ENCODE results near the gene SGPP2. TPM values are rescaled to one million over a fixed set of nuclear protein-coding genes. Genes with fewer than 3 reads are reported as not detected.

Gene SGPP2
- total and polyA plus RNA-seq, 5 donors: 1.8 to 12.8 (median 4.7) TPM

DNA sequence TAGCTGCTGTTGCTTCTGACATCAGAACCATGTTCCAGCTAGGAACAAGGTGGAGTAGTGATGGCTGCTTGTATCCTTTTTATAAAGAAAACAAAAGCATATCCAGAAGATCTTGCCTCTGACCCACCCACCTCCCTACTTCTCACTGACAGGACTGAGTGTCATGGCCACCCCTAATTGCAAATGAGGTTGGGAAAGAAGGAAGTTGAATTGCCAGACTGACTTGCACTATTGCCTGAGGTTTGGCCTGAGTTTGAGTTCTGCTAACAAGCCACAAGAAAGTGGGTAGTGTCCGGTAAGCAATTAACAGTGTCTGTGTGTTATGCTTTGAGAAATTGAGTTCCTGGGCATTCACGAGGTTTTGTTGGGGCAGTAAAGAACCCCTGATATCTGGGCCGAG is 22.8 kb downstream of the SGPP2 start:
- WGBS: 79% methylated on average over 3 of the region's 3 CpGs
- Histone ChIP-seq H3K27me3 (ENCODE audit: control insufficient read depth, insufficient read depth) (no peaks in the 10 kb centered on the region), H3K4me1 (ENCODE audit: control insufficient read depth, insufficient read depth, low read length) (peaks cover 5% of the 10 kb centered on the region), H3K9me3 (ENCODE audit: control insufficient read depth, low read length) (no peaks in the 10 kb centered on the region), H3K27ac (ENCODE audit: low read length) (no peak overlapping the region), H3K4me3 (ENCODE audit: low read length) (no peak overlapping the region)
- DNase-seq: no peak
- intact Hi-C loops (cut with DNase I): no loop called here
- ATAC-seq: no peak

DNA sequence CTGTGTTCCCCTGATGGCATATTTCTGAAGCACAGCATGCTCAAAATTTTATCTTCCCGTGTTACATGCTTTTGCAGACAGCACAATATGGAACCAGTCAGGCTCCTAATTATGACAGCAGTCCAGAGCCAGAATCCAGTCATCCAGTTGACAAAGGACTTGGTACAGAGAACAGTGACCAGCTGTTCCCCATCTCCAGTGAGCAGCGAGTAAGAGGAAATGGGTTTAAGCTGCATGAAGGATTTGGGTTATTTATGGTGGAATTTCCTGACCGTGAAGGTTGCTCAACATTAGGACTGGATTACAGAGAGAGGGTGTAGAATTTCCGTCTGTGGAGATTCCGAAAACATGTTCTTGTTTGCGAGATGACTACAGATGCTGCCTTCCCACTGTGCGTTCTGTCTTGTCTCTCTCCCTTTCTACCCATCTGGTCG is 24.4 kb downstream of the SGPP2 start:
- 35% methylated on average over 8 of the region's 8 CpGs for WGBS
- peaks cover 5% of the 10 kb centered on the region for H3K4me1 ChIP-seq (ENCODE audit: control insufficient read depth, insufficient read depth, low read length)
- no peaks in the 10 kb centered on the region for H3K27me3 ChIP-seq (ENCODE audit: control insufficient read depth, insufficient read depth)
- DNase-seq (peak; percentile 39 to 57 (median 50)), ATAC-seq (peak; percentile 92 to 93)
- H3K9me3 ChIP-seq (ENCODE audit: control insufficient read depth, low read length): no peaks in the 10 kb centered on the region
- H3K4me3 ChIP-seq (ENCODE audit: low read length): no peak overlapping the region
- intact Hi-C loops (cut with DNase I): no loop called here
- no peak overlapping the region for H3K27ac ChIP-seq (ENCODE audit: low read length)

DNA sequence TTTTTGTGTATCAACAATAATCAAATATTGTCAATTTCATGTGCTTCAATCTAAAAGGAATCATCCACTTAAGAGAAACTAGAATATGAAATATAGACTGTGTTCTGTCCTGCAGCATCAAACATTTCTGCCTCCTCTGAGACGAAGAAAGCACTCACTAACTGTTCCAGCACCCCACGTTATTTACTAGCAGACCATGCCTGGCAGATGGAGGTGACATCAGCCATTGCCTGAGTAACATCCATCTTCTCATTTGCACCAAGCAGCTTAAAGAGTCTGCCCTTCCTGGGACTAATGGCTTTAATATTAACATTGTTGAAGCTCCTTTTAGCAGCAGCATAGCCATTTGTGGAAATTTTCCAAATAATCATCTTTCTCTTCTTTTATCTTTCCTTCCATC is 25.7 kb downstream of the SGPP2 start:
- H3K27ac ChIP-seq (ENCODE audit: low read length): no peak overlapping the region
- H3K4me3 ChIP-seq (ENCODE audit: low read length): no peak overlapping the region
- H3K4me1 ChIP-seq (ENCODE audit: control insufficient read depth, insufficient read depth, low read length): peaks cover 5% of the 10 kb centered on the region
- DNase-seq (no peak), ATAC-seq (no peak)
- intact Hi-C loops (cut with DNase I): no loop called here
- WGBS: 51% methylated on average over 2 of the region's 2 CpGs
- H3K27me3 ChIP-seq (ENCODE audit: control insufficient read depth, insufficient read depth): no peaks in the 10 kb centered on the region
- H3K9me3 ChIP-seq (ENCODE audit: control insufficient read depth, low read length): no peaks in the 10 kb centered on the region

DNA sequence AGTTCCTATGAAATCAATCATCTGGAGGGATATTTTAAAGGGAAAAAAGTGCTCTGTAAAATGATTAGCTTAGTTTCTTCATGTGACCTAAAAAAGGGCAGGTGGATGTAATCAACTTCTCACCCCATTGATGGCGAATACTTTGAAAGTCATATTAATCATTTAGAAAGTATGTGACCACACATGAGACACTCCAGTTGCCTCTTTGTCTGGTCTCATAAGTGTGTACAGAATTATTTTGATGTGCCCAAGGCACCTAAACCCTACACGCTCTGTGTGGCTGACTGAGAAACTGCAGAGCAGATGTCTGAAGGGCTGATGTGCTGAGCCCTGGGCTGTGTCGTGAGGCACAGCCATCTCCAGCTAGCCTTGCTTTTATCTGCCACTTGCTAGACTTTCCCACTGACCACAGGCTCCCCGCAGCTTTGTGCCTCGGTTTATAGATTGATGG is 26.9 kb downstream of the SGPP2 start:
- intact Hi-C loops (cut with DNase I): no loop called here
- WGBS: 68% methylated on average over 5 of the region's 5 CpGs
- H3K4me1 ChIP-seq (ENCODE audit: control insufficient read depth, insufficient read depth, low read length): peaks cover 5% of the 10 kb centered on the region
- H3K4me3 ChIP-seq (ENCODE audit: low read length): no peak overlapping the region
- H3K9me3 ChIP-seq (ENCODE audit: control insufficient read depth, low read length): no peaks in the 10 kb centered on the region
- H3K27ac ChIP-seq (ENCODE audit: low read length): no peak overlapping the region
- no peaks in the 10 kb centered on the region for H3K27me3 ChIP-seq (ENCODE audit: control insufficient read depth, insufficient read depth)
- DNase-seq (no peak), ATAC-seq (no peak)

DNA sequence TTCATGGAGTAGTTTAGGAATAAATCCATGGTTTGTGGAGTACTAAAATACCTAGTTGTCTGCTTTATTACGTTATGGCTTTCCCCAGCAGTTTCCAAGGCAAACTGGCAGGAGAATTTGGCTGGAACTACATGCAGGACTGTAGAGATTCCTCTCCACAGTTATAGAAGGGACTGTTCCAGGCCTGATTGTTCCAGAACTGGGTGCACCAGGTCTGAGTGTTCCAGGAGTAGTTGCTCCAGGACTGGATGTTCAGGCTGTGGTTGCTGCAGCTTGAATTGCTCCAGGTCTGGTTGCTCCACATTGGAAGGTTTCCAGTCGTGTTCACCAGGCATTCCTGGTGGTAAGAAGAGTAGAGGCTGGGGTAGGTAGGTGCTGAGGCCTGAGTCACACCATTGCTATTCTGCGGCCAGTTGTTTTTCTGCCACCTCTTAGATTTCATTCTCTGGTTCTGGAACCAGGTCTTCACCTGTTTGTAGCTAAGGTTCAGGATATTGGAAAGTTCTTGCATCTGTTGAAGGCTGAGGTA is 28.1 kb downstream of the SGPP2 start:
- ATAC-seq (no peak), DNase-seq (no peak)
- 63% methylated on average over 3 of the region's 3 CpGs for WGBS
- peak overlapping the region; percentile 27 for H3K27ac ChIP-seq (ENCODE audit: low read length)
- peaks cover 5% of the 10 kb centered on the region for H3K4me1 ChIP-seq (ENCODE audit: control insufficient read depth, insufficient read depth, low read length)
- no peak overlapping the region for H3K4me3 ChIP-seq (ENCODE audit: low read length)
- no peaks in the 10 kb centered on the region for H3K9me3 ChIP-seq (ENCODE audit: control insufficient read depth, low read length)
- intact Hi-C loops (cut with DNase I): no loop called here
- H3K27me3 ChIP-seq (ENCODE audit: control insufficient read depth, insufficient read depth): no peaks in the 10 kb centered on the region

DNA sequence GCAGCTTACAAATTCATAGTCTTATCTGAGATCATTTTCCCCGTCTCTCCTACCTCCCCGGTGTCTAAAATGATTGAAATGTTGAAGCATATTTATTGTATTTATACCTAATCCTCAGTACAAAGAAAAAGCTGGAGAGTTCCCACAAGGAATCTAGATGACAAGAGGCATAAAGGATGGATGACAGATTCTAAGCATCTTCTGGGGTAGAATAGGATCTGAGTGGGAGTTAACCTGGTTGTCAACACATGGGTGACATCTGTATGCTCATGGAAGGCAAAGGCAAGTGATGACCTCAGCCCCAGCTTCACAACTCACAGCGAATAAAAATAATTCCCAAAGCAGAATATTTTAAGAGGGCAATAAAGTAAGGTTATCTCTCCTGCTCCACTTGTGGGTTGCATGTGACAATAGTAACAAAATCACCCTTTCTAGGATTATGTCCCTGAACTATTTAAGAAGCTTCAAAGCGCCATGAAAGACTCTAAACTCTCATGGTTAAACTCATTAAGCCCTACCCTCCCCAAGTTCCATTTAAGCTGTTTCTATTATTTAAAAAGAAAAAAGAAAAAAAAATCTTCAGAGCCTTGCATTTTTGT is 32.2 kb downstream of the SGPP2 start:
- no peaks in the 10 kb centered on the region for H3K27me3 ChIP-seq (ENCODE audit: control insufficient read depth, insufficient read depth)
- no peaks in the 10 kb centered on the region for H3K9me3 ChIP-seq (ENCODE audit: control insufficient read depth, low read length)
- no peak overlapping the region for H3K27ac ChIP-seq (ENCODE audit: low read length)
- DNase-seq: no peak
- H3K4me1 ChIP-seq (ENCODE audit: control insufficient read depth, insufficient read depth, low read length): no peaks in the 10 kb centered on the region
- intact Hi-C loops (cut with DNase I): no loop called here
- 72% methylated on average over 4 of the region's 4 CpGs for WGBS
- no peak overlapping the region for H3K4me3 ChIP-seq (ENCODE audit: low read length)
- no peak for ATAC-seq

DNA sequence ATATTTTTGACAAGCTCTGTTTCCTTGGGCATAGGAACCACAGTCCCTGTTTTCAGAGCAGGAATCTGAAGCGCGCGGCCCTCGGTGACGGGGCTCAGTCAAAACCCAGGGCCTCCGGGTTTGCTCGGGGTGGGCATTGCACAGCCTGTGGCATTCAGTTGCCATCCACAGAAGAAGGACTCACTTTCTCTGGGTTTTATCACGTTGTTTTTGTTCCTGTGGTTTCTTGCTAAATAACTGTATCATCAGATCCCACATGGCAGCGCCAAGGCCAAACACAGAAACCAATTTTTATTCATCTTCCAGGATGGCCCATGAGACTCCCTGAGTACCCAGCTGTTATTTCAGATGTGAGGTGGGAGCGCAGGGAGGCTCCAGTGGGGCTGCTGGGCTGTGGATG is 35.6 kb downstream of the SGPP2 start:
- no peaks in the 10 kb centered on the region for H3K4me1 ChIP-seq (ENCODE audit: control insufficient read depth, insufficient read depth, low read length)
- H3K4me3 ChIP-seq (ENCODE audit: low read length): no peak overlapping the region
- H3K27ac ChIP-seq (ENCODE audit: low read length): no peak overlapping the region
- 89% methylated on average over 10 of the region's 10 CpGs for WGBS
- ATAC-seq (no peak), DNase-seq (no peak)
- H3K9me3 ChIP-seq (ENCODE audit: control insufficient read depth, low read length): no peaks in the 10 kb centered on the region
- intact Hi-C loops (cut with DNase I): no loop called here
- no peaks in the 10 kb centered on the region for H3K27me3 ChIP-seq (ENCODE audit: control insufficient read depth, insufficient read depth)

DNA sequence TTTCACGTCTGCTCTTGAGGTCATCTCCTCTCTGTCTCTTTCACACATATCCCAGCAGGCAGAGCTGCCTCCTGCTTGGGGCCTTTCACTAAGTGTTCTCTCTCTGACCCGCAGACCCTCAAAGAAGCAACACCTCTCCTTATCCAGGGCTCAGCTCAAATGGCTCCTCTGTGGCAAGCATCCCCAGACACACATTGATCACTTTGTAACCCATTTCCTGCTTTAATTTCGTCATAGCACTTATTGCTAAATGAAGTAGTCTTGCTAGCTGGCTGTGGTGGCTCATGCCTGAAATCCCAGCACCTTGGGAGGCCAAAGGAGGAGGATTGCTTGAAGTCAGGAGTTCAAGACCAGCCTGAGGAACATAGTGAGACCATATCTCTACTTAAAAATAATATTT is 41.4 kb downstream of the SGPP2 start:
- 60% methylated on average over 3 of the region's 3 CpGs for WGBS
- ATAC-seq (no peak), DNase-seq (no peak)
- intact Hi-C loops (cut with DNase I): no loop called here
- Histone ChIP-seq H3K9me3 (ENCODE audit: control insufficient read depth, low read length) (no peaks in the 10 kb centered on the region), H3K27ac (ENCODE audit: low read length) (no peak overlapping the region), H3K4me3 (ENCODE audit: low read length) (no peak overlapping the region), H3K4me1 (ENCODE audit: control insufficient read depth, insufficient read depth, low read length) (no peaks in the 10 kb centered on the region), H3K27me3 (ENCODE audit: control insufficient read depth, insufficient read depth) (no peaks in the 10 kb centered on the region)

DNA sequence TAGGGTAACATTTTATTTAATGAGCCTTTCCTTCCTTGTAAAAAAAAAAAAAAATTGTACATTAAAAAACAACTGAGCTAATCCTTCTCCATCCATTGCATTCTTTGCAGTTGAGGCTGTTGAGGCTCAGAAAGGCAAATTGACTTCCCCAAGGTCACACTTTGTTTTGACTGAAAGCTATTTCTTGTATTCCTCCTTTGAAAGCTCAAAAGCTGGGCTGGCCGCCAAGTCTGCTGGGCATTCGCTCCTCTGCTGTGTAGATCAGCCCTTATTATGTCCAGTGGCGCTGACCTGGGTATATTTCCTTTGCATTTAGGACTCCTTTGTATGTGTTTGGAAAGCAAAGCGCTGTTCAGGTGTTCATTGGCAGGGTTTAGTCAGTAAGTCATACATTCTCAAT is 44.0 kb downstream of the SGPP2 start:
- intact Hi-C loops (cut with DNase I): no loop called here
- no peak for ATAC-seq
- Histone ChIP-seq H3K27ac (ENCODE audit: low read length) (no peak overlapping the region), H3K27me3 (ENCODE audit: control insufficient read depth, insufficient read depth) (no peaks in the 10 kb centered on the region), H3K4me3 (ENCODE audit: low read length) (no peak overlapping the region), H3K9me3 (ENCODE audit: control insufficient read depth, low read length) (no peaks in the 10 kb centered on the region), H3K4me1 (ENCODE audit: control insufficient read depth, insufficient read depth, low read length) (no peaks in the 10 kb centered on the region)
- peak; percentile 27 to 73 (median 72) for DNase-seq
- 62% methylated on average over 4 of the region's 4 CpGs for whole genome bisulfite sequencing

DNA sequence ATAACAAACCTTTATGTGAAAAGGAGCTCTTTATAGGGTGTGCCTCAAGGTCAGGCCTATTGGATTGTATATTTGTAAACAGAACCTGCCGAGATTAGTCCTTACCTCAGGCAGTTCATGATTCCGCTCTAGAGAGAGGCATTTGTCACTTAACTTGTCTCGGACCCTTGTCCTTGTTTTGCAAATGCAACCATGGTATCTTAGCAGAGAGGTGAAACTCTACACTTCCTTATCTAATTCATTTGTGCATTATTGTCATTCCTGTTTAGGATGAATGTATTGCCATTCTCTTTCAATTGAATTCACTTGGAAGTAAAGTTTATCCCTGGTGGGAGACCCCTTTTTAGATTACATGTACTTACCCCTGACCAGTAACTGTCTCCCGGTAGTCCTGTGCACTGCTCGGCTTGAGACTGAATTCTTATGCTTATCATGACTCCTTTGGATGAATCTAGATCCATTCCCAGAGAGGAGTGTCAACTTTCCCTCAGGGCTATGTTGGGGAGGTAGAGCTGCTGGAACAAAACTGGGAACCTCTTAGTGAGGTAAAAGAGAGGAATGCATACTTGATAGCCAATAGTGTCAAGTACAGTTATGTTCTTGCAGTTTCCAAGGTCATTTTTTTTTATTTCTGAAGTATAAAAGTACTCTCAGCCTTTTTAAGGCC is 46.6 kb downstream of the SGPP2 start:
- peak in 1 of 2 donors; percentile 33 for ATAC-seq
- no peaks in the 10 kb centered on the region for H3K4me1 ChIP-seq (ENCODE audit: control insufficient read depth, insufficient read depth, low read length)
- H3K4me3 ChIP-seq (ENCODE audit: low read length): no peak overlapping the region
- WGBS: 50% methylated on average over 5 of the region's 5 CpGs
- no peak for DNase-seq
- no peak overlapping the region for H3K27ac ChIP-seq (ENCODE audit: low read length)
- H3K27me3 ChIP-seq (ENCODE audit: control insufficient read depth, insufficient read depth): no peaks in the 10 kb centered on the region
- intact Hi-C loops (cut with DNase I): no loop called here
- no peaks in the 10 kb centered on the region for H3K9me3 ChIP-seq (ENCODE audit: control insufficient read depth, low read length)

DNA sequence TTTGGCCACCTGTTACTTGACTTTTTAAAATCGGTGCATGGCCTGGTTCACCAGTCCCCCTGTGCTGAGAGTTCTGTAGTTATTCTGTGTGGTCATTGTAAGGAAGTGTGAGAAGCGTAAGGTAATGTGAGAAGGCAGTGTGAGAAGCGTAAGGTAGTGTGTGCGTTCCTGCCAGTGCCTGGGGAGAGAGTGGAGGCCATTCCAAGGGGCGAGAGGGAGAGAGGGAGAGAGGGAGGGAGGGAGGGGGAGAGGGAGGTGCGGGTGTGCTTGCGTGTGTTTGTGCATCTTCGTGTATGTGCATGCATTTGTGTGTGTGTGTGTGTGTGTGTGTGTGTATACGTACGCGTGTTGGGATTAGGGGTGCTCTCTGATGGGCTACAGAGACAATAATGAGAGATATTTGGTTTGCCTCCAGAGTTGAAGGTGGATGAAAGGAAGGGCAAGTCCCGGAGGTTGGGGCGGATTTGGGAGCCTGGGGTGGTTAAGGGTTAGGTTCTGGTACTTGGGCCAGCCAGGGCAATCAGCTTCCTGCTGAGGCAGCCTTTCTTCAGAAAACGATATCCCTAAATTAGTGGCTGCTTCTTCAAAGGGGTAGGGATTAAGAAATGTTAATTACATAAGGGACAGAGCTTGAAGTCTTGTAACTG is 53.7 kb downstream of the SGPP2 start:
- DNase-seq: no peak
- WGBS: 62% methylated on average over 14 of the region's 14 CpGs
- H3K4me3 ChIP-seq (ENCODE audit: low read length): no peak overlapping the region
- H3K27me3 ChIP-seq (ENCODE audit: control insufficient read depth, insufficient read depth): no peaks in the 10 kb centered on the region
- no peak overlapping the region for H3K27ac ChIP-seq (ENCODE audit: low read length)
- ATAC-seq: no peak
- peaks cover 1% of the 10 kb centered on the region for H3K4me1 ChIP-seq (ENCODE audit: control insufficient read depth, insufficient read depth, low read length)
- intact Hi-C loops (cut with DNase I): no loop called here
- no peaks in the 10 kb centered on the region for H3K9me3 ChIP-seq (ENCODE audit: control insufficient read depth, low read length)
